GM12891 (cell line): ENCODE measurements around the gene GRPEL2. TPM values are rescaled to one million over a fixed set of nuclear protein-coding genes. Genes with fewer than 3 reads are reported as not detected.
A peak's percentile ranks its signal among the peaks of the same experiment; 100 is the strongest.

Experiments
- DNase-seq: peaks from one replicate; pipeline ENCODE4 v3.0.0; 2011; ENCODE audit warnings: low spot score; ENCODE audit not compliant: insufficient read length
- FAIRE-seq: peaks from 2 replicates; lab custom pipeline; 2011; peaks lifted over from hg19 to GRCh38; lab: Jason Lieb, UNC
- PAX5 ChIP-seq: IDR thresholded peaks from 2 replicates; pipeline ENCODE4 v1.6.1; 2011; ENCODE audit warnings: low read length, moderate library complexity, mild to moderate bottlenecking; ENCODE audit not compliant: insufficient read depth, severe bottlenecking
- POLR2A ChIP-seq: IDR thresholded peaks from 2 replicates; pipeline ENCODE4 v1.6.1; 2011; ENCODE audit warnings: low read depth, low read length, control low read depth
- POLR2AphosphoS5 ChIP-seq: IDR thresholded peaks from 2 replicates; pipeline ENCODE4 v1.6.1; 2011; ENCODE audit warnings: low read depth, low read length, control low read depth
- POU2F2 ChIP-seq: IDR thresholded peaks from 2 replicates; pipeline ENCODE4 v1.6.1; 2011; ENCODE audit warnings: low read depth, mild to moderate bottlenecking, control low read depth, low read length, moderate library complexity
- SPI1 ChIP-seq: IDR thresholded peaks from 2 replicates; pipeline ENCODE4 v1.6.1; 2011; ENCODE audit warnings: low read depth, low read length, control low read depth
- TAF1 ChIP-seq: IDR thresholded peaks from 2 replicates; pipeline ENCODE4 v1.6.1; 2011; ENCODE audit warnings: low read depth, low read length, control low read depth
- polyA plus RNA-seq: library from polyadenylated mRNA; unstranded; fragments of >200 nt; gene quantifications from one replicate; pipeline ENCODE4 v1.2.1, GENCODE V29; 2012; ENCODE audit warnings: low read depth, missing spikeins, inconsistent platforms; ENCODE audit not compliant: missing spikeins

GRPEL2 gene
- polyA plus RNA-seq: 5.9 TPM

GRCh38 chr5:149345147-149345891 lies at the start of gene GRPEL2:
Gene GRPEL2, plus strand, starts transcription at chr5:149345499. Its CDS starts 41 bp downstream, at chr5:149345540.
- FAIRE-seq: peak; percentile 97
- DNase-seq: peak; percentile 87
- no peak for TF ChIP-seq POU2F2
- TF ChIP-seq POLR2AphosphoS5: peak; percentile 86
- TF ChIP-seq PAX5: no peak
- TF ChIP-seq TAF1: peak; percentile 75; the same call in 1 of the 2 replicates
- TF ChIP-seq POLR2A: peak; percentile 83
- peak; percentile 7; the same call in 1 of the 2 replicates for TF ChIP-seq SPI1

GRCh38 chr5:149297340-149298025 lies 47.8 kb upstream of the GRPEL2 start:
- no peak for TF ChIP-seq POLR2A
- TF ChIP-seq TAF1: no peak
- no peak for TF ChIP-seq SPI1
- no peak for TF ChIP-seq PAX5
- no peak for TF ChIP-seq POLR2AphosphoS5
- TF ChIP-seq POU2F2: no peak
- FAIRE-seq (peak; percentile 28), DNase-seq (no peak)

GRCh38 chr5:149298163-149298562 lies 47.1 kb upstream of the GRPEL2 start:
- TF ChIP-seq SPI1 (no peak), POLR2A (no peak)
- DNase-seq (no peak), FAIRE-seq (no peak)

- TF ChIP-seq SPI1: no peak
- no peak for TF ChIP-seq POU2F2
- TF ChIP-seq POLR2AphosphoS5: no peak
- no peak for TF ChIP-seq POLR2A
- no peak for TF ChIP-seq PAX5
- no peak for TF ChIP-seq TAF1
- FAIRE-seq (no peak), DNase-seq (no peak)
These were observed 46.4 kb upstream of the GRPEL2 start for GRCh38 chr5:149298842-149299404.

GRCh38 chr5:149299451-149300054 lies 45.7 kb upstream of the GRPEL2 start:
- TF ChIP-seq POLR2AphosphoS5 (no peak), TAF1 (no peak), SPI1 (no peak), PAX5 (no peak)
- FAIRE-seq: no peak

GRCh38 chr5:149300441-149300840 lies 44.9 kb upstream of the GRPEL2 start:
- TF ChIP-seq TAF1: no peak
- no peak for TF ChIP-seq POU2F2
- no peak for TF ChIP-seq SPI1
- TF ChIP-seq POLR2A: no peak
- no peak for TF ChIP-seq PAX5
- no peak for TF ChIP-seq POLR2AphosphoS5
- FAIRE-seq (no peak), DNase-seq (no peak)

More at GRCh38 chr5:149299451-149300054, 45.7 kb upstream of the GRPEL2 start:
- no peak for DNase-seq

- no peak for TF ChIP-seq PAX5
- no peak for TF ChIP-seq POU2F2
- no peak for TF ChIP-seq POLR2A
- no peak for TF ChIP-seq POLR2AphosphoS5
- no peak for TF ChIP-seq TAF1
- no peak for TF ChIP-seq SPI1
- no peak for DNase-seq
These were observed 44.1 kb upstream of the GRPEL2 start for GRCh38 chr5:149301049-149301743.

GRCh38 chr5:149301744-149302380 lies 43.4 kb upstream of the GRPEL2 start:
- FAIRE-seq: no peak
- no peak for DNase-seq
- no peak for TF ChIP-seq POLR2AphosphoS5
- no peak for TF ChIP-seq SPI1
- TF ChIP-seq PAX5: no peak
- TF ChIP-seq TAF1: no peak
- no peak for TF ChIP-seq POLR2A
- no peak for TF ChIP-seq POU2F2

More at GRCh38 chr5:149301049-149301743, 44.1 kb upstream of the GRPEL2 start:
- FAIRE-seq: no peak
